Activated CD8-positive, alpha-beta memory T cell treated with anti-CD3 and anti-CD28 coated beads, Interleukin-2, amount 10 ng/mL, durations not matched to agents 7 days and 5 days (primary cell): ENCODE measurements around the gene TIAM2. TPM values are rescaled to one million over a fixed set of nuclear protein-coding genes. Genes with fewer than 3 reads are reported as not detected.

ENCODE experiments used
- ATAC-seq: fragments of 150-1000 bp; cut with Tn5 transposase; one replicate; pipeline ENCODE4 v1.10.0; 2021; ENCODE audit warnings: moderate library complexity
- CTCF ChIA-PET: fragments of 350-600 bp; sonication (Branson Sonifier 250); formaldehyde crosslinking; loops from one replicate; lab custom pipeline; 2021; ENCODE audit warnings: antibody characterized with exemption; lab: Charles Lee
- DNase-seq: peaks from one replicate; pipeline ENCODE4 v3.0.0-alpha.2; 2020
- H3K27ac Mint-ChIP-seq: one replicate; pipeline ENCODE4 v1.8.0; 2021; ENCODE audit warnings: mild to moderate bottlenecking, mixed read lengths
- H3K27me3 Mint-ChIP-seq: one replicate; pipeline ENCODE4 v1.8.0; 2021; ENCODE audit warnings: mixed read lengths
- H3K36me3 Mint-ChIP-seq: one replicate; pipeline ENCODE4 v1.8.0; 2021; ENCODE audit warnings: mild to moderate bottlenecking, mixed read lengths
- H3K4me1 Mint-ChIP-seq: one replicate; pipeline ENCODE4 v1.8.0; 2021; ENCODE audit warnings: mixed read lengths
- H3K4me3 Mint-ChIP-seq: one replicate; pipeline ENCODE4 v1.8.0; 2021; ENCODE audit warnings: mild to moderate bottlenecking, moderate library complexity, mixed read lengths
- H3K9me3 Mint-ChIP-seq: one replicate; pipeline ENCODE4 v1.8.0; 2022; ENCODE audit warnings: low read depth, mixed read lengths
- total RNA-seq, 2 experiments: library from RNA; stranded (reverse); gene quantifications; one replicate each; pipeline ENCODE4 v1.2.3, GENCODE V29; 2021

Gene TIAM2
- total RNA-seq, 2 experiments from 2014 or later, result 6.9 to 14.6 TPM

- no peaks in the 10 kb centered on the region for H3K27me3 Mint-ChIP-seq
- peak overlapping the region; percentile 2 for H3K27ac Mint-ChIP-seq
- DNase-seq (no peak), ATAC-seq (no peak)
- no peaks in the 10 kb centered on the region for H3K9me3 Mint-ChIP-seq
- peaks cover 29% of the 10 kb centered on the region for H3K4me1 Mint-ChIP-seq
- peaks cover 4% of the 10 kb centered on the region for H3K36me3 Mint-ChIP-seq
- CTCF ChIA-PET, result no interaction called here
- no peak overlapping the region for H3K4me3 Mint-ChIP-seq
Observed at GRCh38 chr6:155125906-155126305, 130.8 kb downstream of the TIAM2 start.

- peak; percentile 78 for DNase-seq
- H3K27ac Mint-ChIP-seq, result peak overlapping the region; percentile 61
- no peaks in the 10 kb centered on the region for H3K27me3 Mint-ChIP-seq
- peaks cover 29% of the 10 kb centered on the region for H3K4me1 Mint-ChIP-seq
- peak; percentile 98 for ATAC-seq
- peaks cover 4% of the 10 kb centered on the region for H3K36me3 Mint-ChIP-seq
- CTCF ChIA-PET, result no interaction called here
- no peak overlapping the region for H3K4me3 Mint-ChIP-seq
- no peaks in the 10 kb centered on the region for H3K9me3 Mint-ChIP-seq
Observed at GRCh38 chr6:155126727-155127439, 131.8 kb downstream of the TIAM2 start.

GRCh38 chr6:155128977-155129376 is 133.9 kb downstream of the TIAM2 start:
- peaks cover 4% of the 10 kb centered on the region for H3K36me3 Mint-ChIP-seq
- ATAC-seq, result no peak
- CTCF ChIA-PET, result no interaction called here
- no peaks in the 10 kb centered on the region for H3K27me3 Mint-ChIP-seq
- H3K4me1 Mint-ChIP-seq, result peaks cover 29% of the 10 kb centered on the region
- no peak for DNase-seq
- no peaks in the 10 kb centered on the region for H3K9me3 Mint-ChIP-seq
- H3K4me3 Mint-ChIP-seq, result no peak overlapping the region
- H3K27ac Mint-ChIP-seq, result no peak overlapping the region

- Mint-ChIP-seq H3K36me3 (peaks cover 4% of the 10 kb centered on the region), H3K27me3 (no peaks in the 10 kb centered on the region), H3K4me3 (no peak overlapping the region), H3K4me1 (peaks cover 29% of the 10 kb centered on the region), H3K27ac (no peak overlapping the region), H3K9me3 (no peaks in the 10 kb centered on the region)
- ATAC-seq (no peak), DNase-seq (no peak)
- CTCF ChIA-PET, result no interaction called here
Observed at GRCh38 chr6:155129744-155130143, 134.6 kb downstream of the TIAM2 start.

- no peak for ATAC-seq
- DNase-seq, result no peak
- Mint-ChIP-seq H3K36me3 (peaks cover 4% of the 10 kb centered on the region), H3K27ac (no peak overlapping the region), H3K27me3 (no peaks in the 10 kb centered on the region), H3K4me3 (no peak overlapping the region), H3K9me3 (no peaks in the 10 kb centered on the region), H3K4me1 (peaks cover 28% of the 10 kb centered on the region)
- CTCF ChIA-PET, result no interaction called here
Observed at GRCh38 chr6:155130161-155130853, 135.2 kb downstream of the TIAM2 start.

- H3K27me3 Mint-ChIP-seq, result no peaks in the 10 kb centered on the region
- no peaks in the 10 kb centered on the region for H3K9me3 Mint-ChIP-seq
- H3K27ac Mint-ChIP-seq, result no peak overlapping the region
- ATAC-seq (no peak), DNase-seq (no peak)
- CTCF ChIA-PET, result no interaction called here
- peaks cover 3% of the 10 kb centered on the region for H3K36me3 Mint-ChIP-seq
- peaks cover 14% of the 10 kb centered on the region for H3K4me1 Mint-ChIP-seq
- no peak overlapping the region for H3K4me3 Mint-ChIP-seq
Observed at GRCh38 chr6:155132617-155133016, 137.5 kb downstream of the TIAM2 start.

GRCh38 chr6:155141002-155141401 is 145.9 kb downstream of the TIAM2 start:
- no peak for DNase-seq
- Mint-ChIP-seq H3K9me3 (no peaks in the 10 kb centered on the region), H3K4me1 (peaks cover 29% of the 10 kb centered on the region), H3K27ac (no peak overlapping the region), H3K36me3 (peaks cover 20% of the 10 kb centered on the region), H3K4me3 (no peak overlapping the region), H3K27me3 (no peaks in the 10 kb centered on the region)
- ATAC-seq, result no peak
- CTCF ChIA-PET, result no interaction called here

- H3K9me3 Mint-ChIP-seq, result no peaks in the 10 kb centered on the region
- H3K27me3 Mint-ChIP-seq, result no peaks in the 10 kb centered on the region
Observed at GRCh38 chr6:155141512-155141911, 146.4 kb downstream of the TIAM2 start.

GRCh38 chr6:155142168-155143028 is 147.3 kb downstream of the TIAM2 start:
- H3K9me3 Mint-ChIP-seq, result no peaks in the 10 kb centered on the region
- ATAC-seq (no peak), DNase-seq (no peak)
- CTCF ChIA-PET, result no interaction called here
- peaks cover 23% of the 10 kb centered on the region for H3K36me3 Mint-ChIP-seq
- H3K4me1 Mint-ChIP-seq, result peaks cover 30% of the 10 kb centered on the region
- H3K27ac Mint-ChIP-seq, result peak overlapping the region; percentile 98
- peak overlapping the region; percentile 67 for H3K4me3 Mint-ChIP-seq
- no peaks in the 10 kb centered on the region for H3K27me3 Mint-ChIP-seq

More at GRCh38 chr6:155141512-155141911, 146.4 kb downstream of the TIAM2 start:
- Mint-ChIP-seq H3K4me1 (peaks cover 30% of the 10 kb centered on the region), H3K4me3 (no peak overlapping the region), H3K36me3 (peaks cover 23% of the 10 kb centered on the region), H3K27ac (no peak overlapping the region)
- CTCF ChIA-PET, result no interaction called here
- no peak for DNase-seq
- no peak for ATAC-seq

- CTCF ChIA-PET, result no interaction called here
- no peaks in the 10 kb centered on the region for H3K9me3 Mint-ChIP-seq
- ATAC-seq, result peak; percentile 71
- H3K4me3 Mint-ChIP-seq, result peak overlapping the region; percentile 67
- no peaks in the 10 kb centered on the region for H3K27me3 Mint-ChIP-seq
- no peak for DNase-seq
- peak overlapping the region; percentile 98 for H3K27ac Mint-ChIP-seq
- peaks cover 35% of the 10 kb centered on the region for H3K4me1 Mint-ChIP-seq
- H3K36me3 Mint-ChIP-seq, result peaks cover 26% of the 10 kb centered on the region
Observed at GRCh38 chr6:155143029-155143577, 148.0 kb downstream of the TIAM2 start.

- peaks cover 39% of the 10 kb centered on the region for H3K4me1 Mint-ChIP-seq
- peaks cover 28% of the 10 kb centered on the region for H3K36me3 Mint-ChIP-seq
- no peaks in the 10 kb centered on the region for H3K27me3 Mint-ChIP-seq
- H3K9me3 Mint-ChIP-seq, result no peaks in the 10 kb centered on the region
- ATAC-seq, result no peak
- peak overlapping the region; percentile 67 for H3K4me3 Mint-ChIP-seq
- CTCF ChIA-PET, result no interaction called here
- no peak for DNase-seq
- H3K27ac Mint-ChIP-seq, result peak overlapping the region; percentile 98
Observed at GRCh38 chr6:155143578-155144106, 148.5 kb downstream of the TIAM2 start.

GRCh38 chr6:155146205-155146604 is 151.1 kb downstream of the TIAM2 start:
- H3K27me3 Mint-ChIP-seq, result no peaks in the 10 kb centered on the region
- peaks cover 28% of the 10 kb centered on the region for H3K36me3 Mint-ChIP-seq
- DNase-seq, result no peak
- no peak for ATAC-seq
- H3K4me3 Mint-ChIP-seq, result no peak overlapping the region
- H3K9me3 Mint-ChIP-seq, result no peaks in the 10 kb centered on the region
- no peak overlapping the region for H3K27ac Mint-ChIP-seq
- peaks cover 43% of the 10 kb centered on the region for H3K4me1 Mint-ChIP-seq
- CTCF ChIA-PET, result interaction anchor here (1.4 kb wide), 1 partner anchor 8 kb away, joined by 3 read pairs; no protein-coding TSS in a partner anchor
